Measurements from ENCODE around the gene ABCB9.

ABCB9 gene

DNA sequence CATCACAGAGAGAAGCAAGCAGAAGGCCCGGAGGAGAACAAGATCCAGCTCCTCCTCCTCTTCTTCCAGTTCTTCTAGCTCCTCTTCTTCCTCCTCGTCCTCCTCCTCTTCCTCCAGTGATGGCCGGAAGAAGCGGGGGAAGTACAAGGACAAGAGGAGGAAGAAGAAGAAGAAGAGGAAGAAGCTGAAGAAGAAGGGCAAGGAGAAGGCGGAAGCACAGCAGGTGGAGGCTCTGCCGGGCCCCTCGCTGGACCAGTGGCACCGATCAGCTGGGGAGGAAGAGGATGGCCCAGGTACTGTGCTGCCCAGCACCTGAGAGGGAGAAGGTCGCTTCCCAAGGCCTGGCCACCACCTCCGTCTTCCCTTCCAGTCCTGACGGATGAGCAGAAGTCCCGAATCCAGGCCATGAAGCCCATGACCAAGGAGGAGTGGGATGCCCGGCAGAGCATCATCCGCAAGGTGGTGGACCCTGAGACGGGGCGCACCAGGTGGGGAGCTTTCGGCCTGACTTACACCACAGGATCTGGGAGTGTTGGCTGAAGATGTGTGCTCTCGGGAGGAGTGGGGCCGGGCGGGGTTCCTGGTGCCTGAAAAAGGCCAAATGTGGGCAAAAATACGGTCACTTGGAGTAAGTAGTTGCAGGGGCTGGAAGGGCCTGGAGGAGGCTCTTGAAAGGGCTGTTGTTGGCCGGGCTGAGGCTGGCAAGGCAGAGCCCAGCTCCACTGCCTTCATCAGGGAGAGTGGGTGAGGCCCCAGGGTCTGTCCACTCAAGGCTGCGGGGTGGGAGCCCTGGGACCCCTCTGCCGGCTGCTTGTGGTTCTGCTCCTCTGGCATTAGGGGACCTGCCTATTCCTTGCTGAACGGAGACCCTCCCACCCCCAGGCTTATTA is 15.6 kb upstream of the ABCB9 start:
- DNase-seq, result no peak

DNA sequence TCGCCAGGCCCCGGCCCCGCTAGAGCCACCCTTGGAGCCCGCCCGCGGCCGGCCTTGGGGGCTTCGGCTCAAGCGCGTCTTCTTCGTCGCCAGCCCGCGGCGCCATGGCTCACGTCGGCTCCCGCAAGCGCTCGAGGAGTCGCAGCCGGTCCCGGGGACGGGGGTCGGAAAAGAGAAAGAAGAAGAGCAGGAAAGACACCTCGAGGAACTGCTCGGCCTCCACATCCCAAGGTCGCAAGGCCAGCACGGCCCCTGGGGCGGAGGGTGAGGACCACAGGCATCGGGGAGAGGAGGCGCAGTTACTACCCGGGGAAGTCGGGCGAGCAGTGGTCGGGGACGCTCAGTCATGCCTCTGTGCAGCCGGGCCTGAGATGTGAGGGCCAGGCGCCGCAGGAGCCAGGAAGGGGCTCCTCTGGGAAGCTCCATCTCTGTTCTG is 14.8 kb upstream of the ABCB9 start:
- DNase-seq, result no peak

DNA sequence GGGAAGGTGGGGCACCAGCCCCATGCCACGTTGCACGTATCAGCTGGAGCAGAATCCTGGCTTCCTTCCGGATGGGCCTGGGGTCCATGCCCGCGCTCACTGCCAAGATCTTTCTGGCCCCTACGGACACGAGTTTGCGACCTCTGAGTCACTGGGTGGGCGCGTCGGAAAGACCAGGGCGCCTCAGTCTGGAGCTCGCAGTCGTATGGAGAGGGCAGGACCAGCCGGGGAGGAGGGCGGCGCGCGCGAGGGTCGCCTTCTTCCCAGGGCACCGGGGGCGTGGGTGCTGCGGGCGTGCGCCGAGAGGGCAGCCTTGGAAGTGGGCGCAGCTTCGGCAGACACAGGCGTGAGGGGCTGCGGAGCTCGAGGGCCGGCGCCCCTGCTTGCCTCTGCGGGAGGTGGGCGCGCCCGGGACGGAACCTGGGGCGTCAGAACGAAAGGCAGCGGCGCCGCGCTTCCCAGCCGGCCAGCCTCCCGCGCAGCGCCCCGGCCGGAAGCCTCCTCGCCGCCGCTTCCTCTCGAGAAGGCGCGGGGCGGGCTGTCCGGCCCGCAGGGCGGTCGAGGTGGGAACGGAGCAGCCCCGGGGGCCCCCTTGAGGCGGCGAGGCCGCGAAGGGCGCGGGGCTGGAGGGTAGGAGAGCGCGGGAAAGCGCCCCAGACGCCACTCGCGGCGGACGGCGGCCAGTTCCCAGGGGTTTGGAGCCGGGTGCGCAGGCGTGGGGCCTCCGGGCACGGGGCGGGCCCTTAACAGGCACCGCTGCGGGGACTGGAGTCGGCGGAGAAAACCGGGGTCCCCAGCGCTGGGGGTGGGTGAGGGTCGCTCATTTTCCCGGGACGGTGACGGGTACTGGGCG is 14.1 kb upstream of the ABCB9 start, which contains the start of gene ARL6IP4:
Gene ARL6IP4, plus strand, starts transcription at position 499 of the 853 bp plus-strand sequence. CDS start 459 bp downstream, outside the sequence.
- DNase-seq, result peak; percentile 28

DNA sequence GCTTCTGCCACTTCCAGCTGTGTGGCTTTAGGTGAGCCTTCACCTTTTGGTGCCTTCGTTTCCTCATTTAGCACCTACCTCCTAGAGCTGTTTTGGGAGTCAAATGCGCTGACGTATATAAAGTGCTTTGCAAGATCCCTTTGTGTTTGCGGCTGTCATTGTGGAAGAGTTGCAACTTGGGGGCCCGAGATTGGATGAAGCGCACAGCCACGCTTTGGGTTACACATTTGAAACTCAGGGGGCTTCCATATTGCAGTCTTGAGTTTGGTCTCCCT is 13.6 kb upstream of the ABCB9 start:
- no peak for DNase-seq

DNA sequence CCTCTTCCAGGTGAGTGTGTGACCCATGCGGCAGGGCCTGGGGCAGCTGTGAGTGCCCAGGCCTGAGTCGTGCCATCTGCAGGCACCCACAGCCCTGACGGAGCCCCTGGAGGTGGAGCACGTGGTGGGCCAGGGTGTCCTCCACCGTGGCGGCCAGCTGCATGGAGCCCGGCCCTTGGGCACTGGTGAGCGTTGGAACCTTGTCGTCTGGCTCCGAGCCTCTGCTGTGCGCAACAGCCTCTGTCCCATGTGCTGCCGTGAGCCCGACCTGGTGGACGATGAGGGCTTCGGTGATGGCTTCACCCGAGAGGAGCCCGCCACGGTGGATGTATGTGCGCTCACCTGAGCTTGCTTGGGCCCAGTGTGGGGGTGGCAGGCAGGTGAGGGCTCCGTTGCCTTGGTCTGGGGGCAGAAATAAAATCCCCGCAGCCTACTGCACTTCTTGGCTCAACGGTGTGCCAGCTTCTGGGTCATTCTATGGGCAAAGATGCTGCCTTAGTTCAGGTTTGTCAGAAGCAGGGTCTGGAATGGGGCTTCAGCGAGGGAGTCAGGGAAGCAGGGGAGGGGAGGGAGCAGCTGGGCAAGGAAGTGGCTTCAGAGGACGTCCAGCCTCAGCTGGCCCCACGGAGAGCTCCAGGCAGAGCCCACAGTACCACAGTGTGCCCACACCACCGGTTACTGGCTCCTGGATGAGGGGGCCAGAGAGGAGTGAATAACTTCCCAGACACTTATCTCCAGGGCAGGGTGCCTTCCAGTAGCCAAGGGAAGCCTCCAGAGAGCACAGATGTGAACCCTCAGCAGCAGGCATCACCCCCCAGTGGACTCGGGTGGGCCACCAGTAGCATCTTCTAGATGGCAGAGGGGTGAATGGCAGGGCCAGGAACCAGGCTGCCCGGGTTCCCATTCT is 13.0 kb upstream of the ABCB9 start:
- DNase-seq, result no peak

DNA sequence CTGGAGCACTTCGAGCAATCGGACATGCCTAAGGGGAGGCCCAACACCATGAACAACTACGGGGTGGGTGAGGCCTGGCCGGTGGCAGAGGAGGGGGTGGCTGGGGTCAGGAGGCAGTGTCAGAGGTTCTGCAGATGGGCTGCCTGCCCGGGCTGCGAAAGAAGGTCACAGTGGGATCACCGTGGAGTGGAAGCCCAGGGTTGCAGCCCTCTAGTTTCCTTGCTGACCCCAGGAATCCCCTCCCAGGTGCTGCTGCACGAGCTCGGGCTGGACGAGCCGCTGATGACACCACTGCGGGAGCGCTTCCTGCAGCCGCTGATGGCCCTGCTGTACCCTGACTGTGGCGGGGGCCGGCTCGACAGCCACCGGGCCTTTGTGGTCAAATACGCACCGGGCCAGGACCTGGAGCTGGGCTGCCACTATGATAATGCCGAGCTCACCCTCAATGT is 12.3 kb upstream of the ABCB9 start:
- no peak for DNase-seq

DNA sequence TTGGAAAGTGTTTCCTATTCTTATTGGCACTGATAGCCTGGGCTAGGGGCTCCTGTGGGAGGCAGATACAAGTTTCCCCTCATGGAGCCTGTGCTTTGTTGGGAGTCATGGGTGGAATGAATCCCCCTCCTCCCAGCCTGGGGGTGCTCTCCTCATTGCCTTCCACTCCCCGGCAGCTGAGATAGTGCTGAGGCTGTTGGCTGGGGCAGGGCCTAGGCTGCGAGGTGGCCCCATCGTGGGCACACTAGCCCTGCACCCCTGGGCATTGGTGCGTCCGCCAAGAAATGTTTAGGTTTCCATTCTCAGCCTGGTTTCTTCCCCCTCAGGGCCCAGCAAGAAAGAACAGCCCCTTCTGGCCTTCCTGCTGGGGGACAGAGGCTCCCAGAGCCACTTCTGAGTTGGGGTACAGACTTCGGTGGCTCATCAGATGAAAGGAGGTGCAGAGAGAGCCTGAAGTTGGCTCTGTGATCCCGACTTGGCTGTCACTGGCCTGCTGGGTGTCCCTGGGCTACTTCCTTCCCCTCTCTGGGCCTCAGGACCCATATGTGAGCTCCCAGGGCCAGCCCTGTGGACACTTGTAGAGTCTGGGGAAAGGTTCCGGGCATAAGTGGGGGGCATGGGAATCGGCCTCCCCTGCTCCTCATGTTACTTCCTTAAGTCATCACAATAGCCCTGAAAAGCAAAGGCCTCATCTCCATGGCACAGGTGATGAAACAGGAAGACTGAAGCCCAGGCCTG is 11.6 kb upstream of the ABCB9 start:
- no peak for DNase-seq

DNA sequence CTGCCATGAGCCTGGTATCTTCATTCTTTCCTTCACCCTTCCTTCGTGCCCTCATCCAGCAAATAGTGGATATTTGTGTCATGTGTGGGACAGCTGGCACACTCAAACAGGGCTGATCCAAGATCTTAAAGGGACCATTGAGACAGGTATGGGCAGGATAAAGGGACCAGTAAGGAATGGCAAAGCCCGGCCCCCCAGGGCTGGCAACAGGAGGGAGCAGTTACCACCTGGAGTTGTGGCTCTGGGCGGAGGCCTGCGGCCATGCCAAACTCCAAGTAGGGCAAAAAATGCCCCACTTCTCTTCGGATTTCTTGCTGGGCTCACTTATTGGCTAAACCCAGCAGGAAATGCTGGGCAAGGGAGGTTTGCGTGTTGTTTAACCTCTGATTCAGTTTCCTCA is 10.9 kb upstream of the ABCB9 start:
- no peak for DNase-seq

DNA sequence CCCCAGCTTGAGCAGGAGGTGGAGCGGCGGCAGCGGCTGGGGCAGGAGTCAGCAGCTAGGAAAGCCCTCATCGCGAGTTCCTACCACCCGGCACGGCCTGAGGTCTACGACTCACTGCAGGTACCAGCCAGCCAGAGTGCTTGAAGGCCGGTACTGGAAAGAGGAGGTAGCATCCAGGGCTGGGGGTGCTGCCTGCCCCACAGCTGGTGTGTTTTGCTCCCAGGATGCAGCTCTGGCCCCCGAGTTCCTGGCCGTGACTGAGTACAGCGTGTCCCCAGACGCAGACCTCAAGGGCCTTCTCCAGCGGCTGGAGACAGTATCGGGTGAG is 10.3 kb upstream of the ABCB9 start:
- DNase-seq, result no peak

DNA sequence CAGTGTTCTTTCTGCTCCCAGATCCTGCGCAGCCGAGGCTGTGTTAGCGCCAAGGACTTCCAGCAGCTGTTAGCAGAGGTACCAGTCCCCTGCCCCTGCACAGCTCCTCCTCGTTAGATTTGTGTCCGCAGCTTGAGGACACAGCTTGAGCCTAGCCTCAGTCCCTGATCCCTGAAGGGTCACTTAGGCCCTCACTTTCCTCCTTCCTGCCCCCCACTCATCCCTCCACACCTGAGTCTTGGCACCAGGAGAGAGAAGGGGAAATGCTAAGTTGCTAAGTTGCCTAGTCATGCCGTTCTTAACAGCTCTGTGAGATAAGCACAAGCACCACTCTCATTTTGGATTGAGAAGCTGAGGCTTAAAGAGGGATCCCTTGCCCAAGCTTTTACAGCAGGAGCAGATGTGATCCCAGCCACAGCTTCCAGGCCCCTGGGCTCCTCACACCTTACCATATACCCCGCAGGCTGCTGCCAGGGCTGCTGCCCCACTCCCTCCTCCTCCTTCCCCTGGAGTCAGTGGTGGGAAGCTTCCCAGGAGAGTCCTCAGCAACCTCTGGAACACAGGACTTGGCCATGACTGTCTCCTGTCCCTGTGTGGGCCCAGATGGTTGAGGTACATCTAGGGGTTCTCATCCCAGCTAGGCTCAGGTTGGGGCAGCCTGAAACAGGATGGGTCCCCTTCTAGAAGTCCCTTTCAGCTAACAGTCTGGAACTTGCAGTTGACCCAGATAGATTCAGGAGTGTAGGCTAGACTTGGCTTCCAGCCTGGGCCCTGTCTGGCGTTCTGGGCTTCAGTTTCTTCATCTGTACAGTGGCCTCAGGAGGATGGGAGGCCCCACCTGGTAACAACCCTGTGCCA is 9.8 kb upstream of the ABCB9 start:
- DNase-seq, result no peak

DNA sequence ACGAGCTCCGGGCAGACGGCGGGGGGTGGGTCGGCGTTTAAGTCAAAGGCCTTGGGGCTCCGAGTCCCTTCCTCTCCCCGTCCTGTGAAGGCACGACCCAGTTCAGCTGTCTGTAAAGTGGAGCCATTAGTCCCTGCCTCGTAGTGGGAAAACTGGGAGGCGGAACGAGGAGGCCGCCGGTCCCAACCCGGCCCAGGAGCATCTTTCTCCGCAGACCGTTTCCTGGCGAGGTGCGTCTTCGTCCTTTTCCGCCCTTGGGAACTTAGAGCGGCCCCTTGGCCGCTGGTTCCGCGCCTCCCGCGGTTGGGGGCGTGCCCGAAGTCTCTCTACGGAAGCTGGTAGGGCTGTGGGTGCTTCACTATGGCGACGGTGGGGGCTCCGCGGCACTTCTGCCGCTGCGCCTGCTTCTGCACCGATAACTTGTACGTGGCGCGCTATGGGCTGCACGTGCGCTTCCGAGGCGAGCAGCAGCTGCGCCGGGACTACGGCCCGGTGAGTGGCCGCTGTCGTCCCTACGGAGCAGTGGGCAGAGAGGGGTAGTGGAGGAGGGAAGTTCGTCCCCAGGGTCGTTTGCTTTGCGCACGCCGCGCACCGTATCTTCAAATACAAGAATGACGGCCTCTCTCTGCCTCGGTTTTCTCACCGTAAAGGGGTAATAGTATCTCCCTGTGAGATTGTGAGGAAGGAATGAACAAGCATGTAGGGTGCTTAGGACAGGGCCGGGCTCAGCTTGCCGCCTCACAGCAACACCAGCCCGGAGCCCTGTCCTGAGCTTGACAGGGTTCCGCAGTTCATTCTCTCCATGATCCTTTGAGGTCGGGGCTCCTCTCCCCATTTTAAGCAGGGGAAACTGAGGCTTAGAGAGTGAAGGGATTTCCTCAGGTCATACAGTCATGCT is 8.9 kb upstream of the ABCB9 start, which contains the start of gene OGFOD2:
Gene OGFOD2, plus strand, starts transcription at position 353 of the 898 bp plus-strand sequence. Its CDS starts 8 bp downstream, at position 361.
- DNase-seq, result peak; percentile 84

DNA sequence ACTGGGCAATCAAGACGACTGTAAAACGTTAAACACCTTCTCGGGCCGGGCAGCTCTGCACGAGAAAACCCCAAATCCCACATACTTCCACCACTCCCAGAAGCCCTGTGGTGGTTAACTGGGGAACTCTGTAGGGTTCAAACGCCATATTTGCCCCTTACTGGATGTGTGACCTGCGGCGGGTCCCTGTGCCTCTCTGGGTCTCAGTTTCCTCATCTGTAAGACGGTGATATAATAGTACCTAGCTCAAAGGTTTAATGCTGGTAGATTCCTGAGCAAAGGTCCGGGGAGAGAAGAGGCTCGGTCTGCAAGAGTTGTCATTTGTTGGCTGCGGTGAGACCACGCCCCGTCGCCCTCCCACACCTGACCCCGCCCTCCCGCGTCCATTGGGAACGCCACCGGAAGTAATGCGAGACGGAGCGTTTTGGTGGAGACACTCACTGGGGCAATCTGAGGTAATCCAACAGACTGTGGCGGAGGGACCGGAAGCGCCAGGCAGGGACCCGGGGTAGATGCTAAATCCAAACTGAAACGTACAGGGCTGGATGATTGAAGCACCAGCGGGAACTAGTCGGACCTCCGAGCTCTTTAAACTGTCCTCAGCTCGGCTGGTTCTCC is 8.1 kb upstream of the ABCB9 start:
- DNase-seq, result peak; percentile 95

DNA sequence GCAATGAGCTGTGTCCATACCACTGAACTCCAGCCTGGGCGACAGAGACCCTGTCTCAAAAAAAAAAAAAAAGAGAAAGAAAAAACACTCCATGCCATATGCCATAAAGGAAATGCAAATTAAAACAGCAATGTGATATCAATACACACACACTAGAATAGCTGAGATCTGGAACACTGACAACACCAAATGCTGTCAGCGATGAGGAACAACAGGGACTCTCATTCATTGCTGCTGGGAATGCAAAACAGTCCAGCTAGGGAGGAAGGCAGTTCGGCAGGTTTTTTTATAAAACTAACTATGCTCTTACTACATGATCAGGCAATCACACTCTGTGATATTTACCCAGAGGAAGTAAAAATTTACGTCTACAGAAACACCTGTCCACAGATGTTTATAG is 3.4 kb upstream of the ABCB9 start:
- no peak for DNase-seq

DNA sequence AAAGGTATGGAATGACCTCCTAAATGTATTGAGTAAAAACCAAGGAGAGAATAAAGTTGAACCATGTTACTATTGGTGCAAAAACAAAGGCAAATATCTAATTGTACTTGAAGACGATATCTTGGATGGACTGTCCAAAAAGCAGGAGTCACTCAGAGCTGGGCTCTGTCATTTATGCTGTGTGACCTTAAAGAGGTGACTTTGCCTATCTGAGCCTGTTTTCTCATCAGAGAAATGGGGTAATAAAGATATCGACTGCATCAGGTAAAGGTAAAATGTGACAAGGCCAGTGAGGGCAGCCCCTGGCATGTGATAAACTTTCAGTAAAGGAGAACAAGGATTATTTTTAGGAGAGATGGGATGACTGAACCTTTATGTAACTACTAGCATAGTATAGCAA is 1.8 kb upstream of the ABCB9 start:
- no peak for DNase-seq

DNA sequence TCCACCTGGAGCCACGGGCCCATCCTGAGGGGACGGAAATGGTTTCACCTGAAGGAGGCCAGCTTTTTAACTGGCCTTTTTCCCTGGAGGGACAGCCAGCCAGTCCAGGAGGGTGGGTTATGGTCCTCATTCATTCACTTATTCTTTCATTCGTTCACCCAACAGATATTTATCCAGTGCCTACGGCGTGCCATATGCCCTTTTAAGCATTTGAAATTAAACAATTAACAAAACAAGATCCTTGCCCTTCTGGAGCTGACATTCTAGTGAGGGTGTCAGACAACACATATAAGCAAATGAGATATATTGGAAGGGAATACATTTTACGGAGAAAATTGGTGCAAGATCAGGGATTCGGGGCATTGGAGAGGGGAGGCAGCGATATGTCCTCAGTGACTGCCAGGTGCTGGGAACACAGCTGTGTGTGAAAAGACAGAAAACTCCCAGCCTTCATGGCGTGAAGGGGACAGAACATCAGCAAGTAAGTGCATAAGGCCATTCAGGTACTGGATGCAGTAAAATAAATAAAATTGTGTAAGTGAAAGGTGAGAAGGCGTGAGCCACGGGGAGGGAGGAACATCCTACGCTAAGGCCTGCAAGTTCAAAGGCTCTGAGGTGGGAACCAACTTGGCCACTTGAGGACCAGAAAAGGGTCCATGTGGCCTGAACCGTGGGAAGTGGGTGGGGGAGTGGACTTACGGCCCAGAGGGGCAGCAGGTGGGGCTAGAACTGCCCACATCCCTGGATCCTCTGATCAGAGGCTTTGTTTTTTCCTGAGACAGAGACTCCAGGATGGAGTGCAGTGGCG is 684 bp upstream of the ABCB9 start:
- DNase-seq, result no peak

DNA sequence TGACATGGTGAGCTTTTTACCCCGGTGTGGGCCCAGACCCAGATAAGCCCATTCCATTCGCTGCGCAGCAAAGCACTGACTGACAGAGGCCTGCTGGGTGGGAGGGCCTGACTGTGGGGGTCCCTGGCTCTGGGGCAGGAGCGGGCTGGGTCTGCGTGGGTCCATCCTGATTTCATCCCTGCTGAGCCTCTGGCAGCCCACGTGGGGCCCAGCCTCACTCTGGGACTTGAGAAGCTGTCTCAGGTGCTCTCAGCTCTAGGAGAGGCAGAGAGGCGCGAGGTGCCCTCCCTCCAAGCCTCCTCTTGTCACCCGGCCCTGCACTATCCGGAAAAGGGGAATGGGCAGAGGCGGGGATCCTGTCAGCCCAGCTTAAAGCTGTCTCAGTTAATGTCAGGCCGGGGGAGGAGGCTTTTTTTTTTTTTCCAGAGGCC is 927 bp downstream of the ABCB9 start:
- no peak for DNase-seq

DNA sequence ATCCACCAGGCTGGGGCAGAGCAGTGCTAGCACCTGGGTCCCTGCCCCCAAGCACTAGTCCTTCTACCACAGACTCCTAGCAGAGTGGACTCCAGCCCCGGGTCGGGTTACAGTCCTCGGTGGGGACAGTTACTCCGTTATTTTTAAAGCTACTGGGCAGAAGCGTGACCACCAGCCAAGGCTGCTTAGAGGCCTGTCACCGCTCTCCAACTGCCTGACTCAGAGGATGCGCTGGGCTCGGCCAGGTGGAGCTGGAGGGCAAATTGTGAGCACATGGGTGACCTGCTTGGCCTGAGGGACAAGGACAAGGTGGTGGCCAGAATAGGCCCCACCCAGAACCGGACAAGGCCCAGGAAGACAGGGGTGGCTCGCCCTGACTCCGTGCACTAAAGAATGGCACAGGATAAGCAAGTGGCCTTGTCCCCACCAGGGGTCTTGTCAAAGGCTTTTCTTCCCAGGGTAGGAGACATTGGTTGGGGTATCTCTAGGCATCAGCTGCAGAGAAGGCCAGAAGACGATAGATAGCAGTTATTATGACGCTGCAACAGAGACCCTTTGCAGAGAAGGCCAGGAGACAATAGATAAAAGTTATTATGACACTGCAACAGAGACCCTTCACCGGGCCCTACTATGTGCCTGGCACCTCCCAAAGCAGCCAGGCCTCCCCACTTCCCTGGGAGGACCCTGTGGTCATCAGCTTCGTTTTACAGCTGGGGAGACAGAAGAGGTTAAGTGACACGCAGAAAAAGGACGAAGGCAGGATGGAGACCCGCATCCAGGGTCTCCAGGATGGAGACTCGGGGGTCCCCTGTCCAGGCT is 1.6 kb downstream of the ABCB9 start:
- DNase-seq, result no peak

DNA sequence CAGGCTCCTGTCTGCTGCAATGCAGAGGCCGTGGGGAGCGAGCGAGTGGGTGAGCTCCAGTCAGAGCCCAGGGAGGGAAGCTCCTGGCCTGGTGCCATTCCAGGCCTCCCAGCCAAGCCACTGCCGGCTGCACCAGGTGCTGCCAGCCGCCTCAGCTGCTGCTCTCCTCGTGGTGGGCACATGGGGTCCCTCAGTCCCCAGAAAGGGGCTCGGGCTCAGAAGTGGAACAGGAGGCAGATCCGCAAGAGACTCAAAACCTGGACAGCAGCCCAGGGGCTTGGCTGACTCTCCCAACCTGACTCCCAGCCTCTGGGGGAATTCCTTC is 2.4 kb downstream of the ABCB9 start:
- DNase-seq, result no peak
